ENCODE results near the gene RPS6KA4.

The RPS6KA4 gene

DNA sequence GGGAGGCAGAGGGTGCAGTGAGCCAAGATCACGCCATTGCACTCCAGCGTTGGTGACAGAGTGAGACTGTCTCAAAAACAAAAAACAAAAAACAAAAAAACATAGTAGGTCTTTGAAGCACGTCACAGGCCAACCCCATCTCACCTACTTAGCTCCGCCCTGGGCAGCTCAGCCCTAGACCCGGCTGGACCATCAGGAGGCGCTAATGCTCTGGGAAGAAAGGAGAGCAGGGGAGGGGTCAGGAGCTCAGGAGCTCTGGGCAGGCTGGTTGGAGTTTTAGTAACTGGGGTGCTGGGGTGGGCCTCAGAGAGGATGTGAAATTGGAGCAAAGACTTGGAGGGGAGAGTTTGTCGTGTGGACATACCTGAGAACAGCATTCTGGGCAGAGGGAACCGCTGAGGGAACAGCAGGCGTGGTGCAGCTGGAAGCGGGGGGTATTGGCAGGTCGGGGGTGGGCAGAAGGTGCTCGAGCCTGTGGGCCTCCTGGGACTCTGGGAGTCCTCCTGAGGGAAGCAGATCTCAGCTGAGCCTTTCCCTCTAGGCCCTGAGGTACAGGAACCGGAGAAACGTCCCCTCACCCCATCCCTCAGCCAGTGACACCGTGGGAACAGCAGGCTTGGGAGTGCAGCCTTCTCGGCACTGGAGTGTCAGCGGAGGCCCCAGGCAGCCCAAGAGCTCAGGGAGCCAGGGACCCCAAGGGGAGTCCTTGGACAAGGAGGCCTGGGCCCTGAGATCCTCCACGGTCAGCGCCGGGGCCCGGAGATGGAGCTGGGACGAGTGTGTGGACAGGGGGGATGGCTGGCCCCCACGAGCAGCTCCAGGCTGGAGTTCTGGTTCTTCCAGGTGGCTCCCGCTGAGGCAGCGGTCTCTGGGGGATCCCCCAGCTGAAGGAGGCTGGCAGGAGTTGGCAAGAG, 2.2 kb upstream of the RPS6KA4 start:
- DNase-seq (ENCODE audit: low read depth) = peak; percentile 48
- no peak overlapping the region for H3K4me3 ChIP-seq (replicated peaks; ENCODE audit: low read depth, low read length)
- TF ChIP-seq, protein P1, sequence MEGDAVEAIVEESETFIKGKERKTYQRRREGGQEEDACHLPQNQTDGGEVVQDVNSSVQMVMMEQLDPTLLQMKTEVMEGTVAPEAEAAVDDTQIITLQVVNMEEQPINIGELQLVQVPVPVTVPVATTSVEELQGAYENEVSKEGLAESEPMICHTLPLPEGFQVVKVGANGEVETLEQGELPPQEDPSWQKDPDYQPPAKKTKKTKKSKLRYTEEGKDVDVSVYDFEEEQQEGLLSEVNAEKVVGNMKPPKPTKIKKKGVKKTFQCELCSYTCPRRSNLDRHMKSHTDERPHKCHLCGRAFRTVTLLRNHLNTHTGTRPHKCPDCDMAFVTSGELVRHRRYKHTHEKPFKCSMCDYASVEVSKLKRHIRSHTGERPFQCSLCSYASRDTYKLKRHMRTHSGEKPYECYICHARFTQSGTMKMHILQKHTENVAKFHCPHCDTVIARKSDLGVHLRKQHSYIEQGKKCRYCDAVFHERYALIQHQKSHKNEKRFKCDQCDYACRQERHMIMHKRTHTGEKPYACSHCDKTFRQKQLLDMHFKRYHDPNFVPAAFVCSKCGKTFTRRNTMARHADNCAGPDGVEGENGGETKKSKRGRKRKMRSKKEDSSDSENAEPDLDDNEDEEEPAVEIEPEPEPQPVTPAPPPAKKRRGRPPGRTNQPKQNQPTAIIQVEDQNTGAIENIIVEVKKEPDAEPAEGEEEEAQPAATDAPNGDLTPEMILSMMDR (IDR thresholded peaks at IDR 0.05; ENCODE audit: low read length, missing control alignments) = peak; percentile 49

DNA sequence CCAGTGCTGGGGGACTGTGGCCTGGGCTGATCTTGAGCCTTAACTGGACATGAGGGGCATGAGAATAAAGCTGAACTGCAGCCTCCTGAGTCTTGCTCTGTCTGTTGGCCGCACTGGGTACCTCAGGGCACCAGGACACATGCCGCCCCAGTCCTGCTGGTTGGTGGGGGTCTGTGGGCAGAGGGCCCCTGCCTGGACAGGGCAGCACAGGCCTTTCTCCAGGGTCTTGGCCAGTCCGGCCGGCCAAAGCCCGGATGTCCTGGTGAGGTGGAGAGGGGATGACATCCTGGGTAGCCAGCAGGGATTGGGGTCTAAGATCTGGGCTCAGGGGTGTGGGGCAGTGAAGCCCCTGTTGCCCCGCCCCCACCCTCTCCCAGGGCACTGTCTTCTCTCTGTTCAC, 1.5 kb upstream of the RPS6KA4 start:
- DNase-seq (ENCODE audit: low read depth) = no peak
- TF ChIP-seq, protein P1 (IDR thresholded peaks at IDR 0.05; ENCODE audit: low read length, missing control alignments) = no peak
- no peak overlapping the region for H3K4me3 ChIP-seq (replicated peaks; ENCODE audit: low read depth, low read length)

DNA sequence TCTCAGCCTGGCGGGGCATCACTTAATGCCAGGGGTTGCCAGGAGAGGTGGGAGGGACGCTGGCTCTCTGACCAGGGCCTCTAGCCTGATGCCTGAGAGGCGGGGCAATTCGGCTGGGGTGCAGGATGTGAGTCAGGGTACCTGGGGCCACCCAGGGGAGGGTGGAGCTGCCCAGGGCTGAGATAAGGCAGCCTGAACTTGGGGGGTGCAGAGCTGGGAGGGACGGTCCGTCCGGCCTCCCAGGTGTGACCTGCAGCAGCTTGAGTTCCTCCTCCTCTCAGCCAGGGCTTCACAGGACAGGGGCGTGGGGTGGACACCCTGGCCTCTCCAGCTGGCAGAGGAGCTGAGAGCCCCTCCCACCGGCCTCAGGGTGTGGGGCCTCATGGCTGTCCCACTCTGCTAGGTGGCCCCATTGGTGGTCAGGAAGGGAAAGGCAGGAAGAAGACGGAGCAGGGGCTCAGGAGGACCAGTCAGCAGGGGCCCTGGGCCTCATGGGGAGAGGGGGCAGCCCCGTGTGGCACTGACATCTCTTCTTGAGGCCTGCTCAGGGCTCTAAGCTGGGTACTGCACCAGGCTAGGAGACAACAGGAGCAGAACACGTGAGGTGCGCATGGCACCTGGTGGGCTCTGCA, 942 bp upstream of the RPS6KA4 start:
- H3K4me3 ChIP-seq (replicated peaks; ENCODE audit: low read depth, low read length) = peak overlapping the region; percentile 56
- TF ChIP-seq, protein P1 (IDR thresholded peaks at IDR 0.05; ENCODE audit: low read length, missing control alignments) = no peak
- no peak for DNase-seq (ENCODE audit: low read depth)

DNA sequence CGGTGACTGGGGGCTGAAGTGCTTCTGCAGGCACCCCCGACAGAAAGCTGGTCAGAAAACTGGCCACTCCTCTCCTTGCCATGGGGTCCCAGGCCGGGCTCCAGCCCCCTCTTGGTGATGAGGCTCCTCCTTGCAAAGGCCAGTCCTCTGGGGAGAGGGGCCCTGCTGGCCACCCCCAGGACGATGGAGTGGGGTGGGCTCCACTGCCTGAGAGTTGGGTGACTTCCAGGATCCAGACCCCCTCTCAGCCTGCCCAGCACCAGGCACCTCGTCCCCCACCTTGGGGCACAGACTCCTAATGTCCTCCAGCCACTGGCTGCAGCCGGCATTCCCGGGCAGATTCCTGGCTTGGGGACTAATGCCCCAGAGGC, 441 bp upstream of the RPS6KA4 start:
- TF ChIP-seq, protein P1 (IDR thresholded peaks at IDR 0.05; ENCODE audit: low read length, missing control alignments) = no peak
- peak overlapping the region; percentile 56 for H3K4me3 ChIP-seq (replicated peaks; ENCODE audit: low read depth, low read length)
- DNase-seq (ENCODE audit: low read depth) = no peak

DNA sequence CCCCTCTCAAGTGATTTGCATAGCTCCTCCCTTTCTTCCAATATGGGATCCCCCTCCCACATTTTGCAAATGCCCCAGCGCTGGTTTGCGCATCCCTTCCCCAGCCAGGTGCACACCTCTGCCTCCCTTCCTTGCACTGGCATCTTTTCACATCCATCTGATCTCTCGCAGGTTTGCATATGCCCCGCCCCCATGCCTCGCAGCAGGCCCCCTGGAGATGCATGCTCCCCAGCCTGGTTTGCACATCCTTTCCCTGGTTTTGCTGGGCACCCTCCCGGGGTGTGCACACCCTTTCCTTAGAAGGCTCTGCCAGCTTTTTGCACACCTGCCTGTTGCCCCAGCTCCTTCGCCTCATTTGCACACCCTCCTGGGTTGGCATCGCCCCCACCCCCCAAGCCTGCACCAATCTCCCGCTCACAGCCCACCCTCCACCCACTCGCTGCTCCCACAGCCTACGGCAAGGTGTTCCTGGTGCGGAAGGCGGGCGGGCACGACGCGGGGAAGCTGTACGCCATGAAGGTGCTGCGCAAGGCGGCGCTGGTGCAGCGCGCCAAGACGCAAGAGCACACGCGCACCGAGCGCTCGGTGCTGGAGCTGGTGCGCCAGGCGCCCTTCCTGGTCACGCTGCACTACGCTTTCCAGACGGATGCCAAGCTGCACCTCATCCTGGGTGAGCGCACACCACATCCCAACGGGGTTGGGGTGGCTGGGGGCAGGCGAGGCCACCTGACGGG, 917 bp downstream of the RPS6KA4 start:
- TF ChIP-seq, protein P1 (IDR thresholded peaks at IDR 0.05; ENCODE audit: low read length, missing control alignments) = no peak
- H3K4me3 ChIP-seq (replicated peaks; ENCODE audit: low read depth, low read length) = peak overlapping the region; percentile 86
- no peak for DNase-seq (ENCODE audit: low read depth)

DNA sequence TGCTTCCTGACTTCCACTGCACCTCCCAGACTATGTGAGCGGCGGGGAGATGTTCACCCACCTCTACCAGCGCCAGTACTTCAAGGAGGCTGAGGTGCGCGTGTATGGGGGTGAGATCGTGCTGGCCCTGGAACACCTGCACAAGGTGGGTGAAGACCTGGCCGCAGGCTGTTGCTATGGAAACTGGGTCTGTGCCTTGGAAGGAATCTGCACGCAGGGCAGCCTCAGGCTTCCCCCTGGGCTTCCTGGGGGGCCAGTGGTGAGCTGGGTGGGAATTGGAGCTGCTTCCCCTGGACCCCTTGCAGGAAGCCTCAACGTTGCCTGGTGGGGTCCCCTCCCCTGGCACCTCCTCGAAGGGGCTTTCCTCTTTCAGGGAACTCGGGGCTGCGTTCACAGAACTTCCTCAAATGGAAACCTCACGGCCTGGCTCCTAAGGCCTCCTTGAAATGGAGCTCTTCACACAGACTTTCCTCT, 1.5 kb downstream of the RPS6KA4 start:
- TF ChIP-seq, protein P1 (IDR thresholded peaks at IDR 0.05; ENCODE audit: low read length, missing control alignments) = no peak
- no peak overlapping the region for H3K4me3 ChIP-seq (replicated peaks; ENCODE audit: low read depth, low read length)
- DNase-seq (ENCODE audit: low read depth) = no peak

Data from fibroblast of pulmonary artery (primary cell).